LNCAP (cell line): ENCODE data around the gene HOXC6.

Experiments
- TF ChIP-seq, protein P1 (sequence below): fragments of 450-650 bp; IDR thresholded peaks from 2 replicates; pipeline ENCODE4 v1.5.1; 2017; ENCODE audit warnings: mild to moderate bottlenecking

The HOXC6 gene

GRCh38 chr12:54030889-54031471 is 2.7 kb downstream of the HOXC6 start:
- TF ChIP-seq, protein P1, sequence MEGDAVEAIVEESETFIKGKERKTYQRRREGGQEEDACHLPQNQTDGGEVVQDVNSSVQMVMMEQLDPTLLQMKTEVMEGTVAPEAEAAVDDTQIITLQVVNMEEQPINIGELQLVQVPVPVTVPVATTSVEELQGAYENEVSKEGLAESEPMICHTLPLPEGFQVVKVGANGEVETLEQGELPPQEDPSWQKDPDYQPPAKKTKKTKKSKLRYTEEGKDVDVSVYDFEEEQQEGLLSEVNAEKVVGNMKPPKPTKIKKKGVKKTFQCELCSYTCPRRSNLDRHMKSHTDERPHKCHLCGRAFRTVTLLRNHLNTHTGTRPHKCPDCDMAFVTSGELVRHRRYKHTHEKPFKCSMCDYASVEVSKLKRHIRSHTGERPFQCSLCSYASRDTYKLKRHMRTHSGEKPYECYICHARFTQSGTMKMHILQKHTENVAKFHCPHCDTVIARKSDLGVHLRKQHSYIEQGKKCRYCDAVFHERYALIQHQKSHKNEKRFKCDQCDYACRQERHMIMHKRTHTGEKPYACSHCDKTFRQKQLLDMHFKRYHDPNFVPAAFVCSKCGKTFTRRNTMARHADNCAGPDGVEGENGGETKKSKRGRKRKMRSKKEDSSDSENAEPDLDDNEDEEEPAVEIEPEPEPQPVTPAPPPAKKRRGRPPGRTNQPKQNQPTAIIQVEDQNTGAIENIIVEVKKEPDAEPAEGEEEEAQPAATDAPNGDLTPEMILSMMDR = no peak

DNA sequence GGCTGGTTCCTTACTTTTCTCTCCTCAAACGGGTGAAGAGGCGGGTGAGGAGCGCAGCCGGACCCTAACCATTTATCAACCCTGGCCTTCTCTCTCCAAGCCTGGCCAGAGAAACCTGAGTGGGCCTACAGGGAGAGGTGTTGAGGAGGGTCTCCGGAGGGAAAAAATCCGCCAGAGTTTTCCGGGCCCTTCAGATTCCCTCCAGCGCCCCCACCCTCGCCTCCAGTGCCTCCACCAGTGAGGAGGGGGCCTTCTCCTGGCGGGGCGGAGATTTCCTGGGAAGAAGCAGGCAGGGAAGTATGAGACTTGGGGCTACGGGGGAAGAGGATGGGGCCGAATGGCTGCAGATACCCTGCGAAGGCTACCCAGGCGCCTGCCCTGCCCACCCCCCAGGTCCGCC is 3.2 kb downstream of the HOXC6 start:
- TF ChIP-seq, protein P1 = no peak

DNA sequence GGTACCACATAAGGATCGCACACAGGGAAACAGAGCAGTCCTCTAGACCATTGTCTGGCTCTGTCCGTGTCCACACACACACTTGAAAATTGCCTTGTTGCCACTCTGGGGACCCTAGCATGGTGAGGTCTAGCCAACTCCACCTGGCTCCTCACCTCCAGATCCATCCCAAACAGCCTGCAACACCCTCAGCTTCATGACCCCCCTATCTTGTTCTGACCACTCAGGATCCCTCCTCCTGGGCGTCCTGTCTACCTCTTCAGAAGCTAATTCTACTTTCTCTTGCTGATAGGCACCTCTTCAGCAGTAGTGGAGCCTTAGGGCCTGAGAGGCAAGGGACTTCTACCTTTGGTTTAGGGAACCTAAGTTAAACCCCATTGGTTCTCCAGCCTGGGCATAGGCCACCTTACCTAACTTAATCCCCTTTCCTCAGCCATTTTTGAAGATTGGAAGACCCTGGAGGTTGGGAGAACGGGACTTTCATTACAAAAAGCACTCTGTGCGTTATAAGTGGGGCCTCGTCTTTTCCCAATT is 3.9 kb downstream of the HOXC6 start:
- TF ChIP-seq, protein P1 = no peak

DNA sequence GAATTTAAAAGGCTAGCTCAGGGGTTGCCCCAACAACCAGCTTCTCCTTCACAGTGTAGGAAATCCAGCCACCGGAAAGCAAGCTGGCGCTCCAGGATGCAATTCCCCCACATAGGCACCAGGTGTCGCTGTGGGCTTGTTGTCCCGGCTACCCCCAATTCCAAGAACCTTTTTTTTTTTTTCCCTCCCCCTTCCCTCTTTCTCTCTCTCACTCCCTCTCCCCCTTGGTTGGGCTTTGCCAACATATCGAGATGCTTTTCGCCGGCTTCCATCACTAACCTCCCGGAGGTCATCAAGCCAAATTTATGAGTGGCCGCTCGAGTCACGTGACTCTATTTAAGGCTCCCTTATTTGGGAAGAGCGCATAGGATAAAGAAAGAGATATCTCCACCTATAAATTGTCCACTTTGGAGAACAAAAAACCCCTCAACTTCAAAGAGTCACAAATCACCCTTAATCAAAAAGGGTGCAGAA is 4.4 kb downstream of the HOXC6 start, which contains the start of gene HOXC5:
TSS of gene HOXC5 (plus strand) at position 424 of the 474 bp plus-strand sequence. CDS start 73 bp downstream, outside the sequence.
- TF ChIP-seq, protein P1 = peak; percentile 96

DNA sequence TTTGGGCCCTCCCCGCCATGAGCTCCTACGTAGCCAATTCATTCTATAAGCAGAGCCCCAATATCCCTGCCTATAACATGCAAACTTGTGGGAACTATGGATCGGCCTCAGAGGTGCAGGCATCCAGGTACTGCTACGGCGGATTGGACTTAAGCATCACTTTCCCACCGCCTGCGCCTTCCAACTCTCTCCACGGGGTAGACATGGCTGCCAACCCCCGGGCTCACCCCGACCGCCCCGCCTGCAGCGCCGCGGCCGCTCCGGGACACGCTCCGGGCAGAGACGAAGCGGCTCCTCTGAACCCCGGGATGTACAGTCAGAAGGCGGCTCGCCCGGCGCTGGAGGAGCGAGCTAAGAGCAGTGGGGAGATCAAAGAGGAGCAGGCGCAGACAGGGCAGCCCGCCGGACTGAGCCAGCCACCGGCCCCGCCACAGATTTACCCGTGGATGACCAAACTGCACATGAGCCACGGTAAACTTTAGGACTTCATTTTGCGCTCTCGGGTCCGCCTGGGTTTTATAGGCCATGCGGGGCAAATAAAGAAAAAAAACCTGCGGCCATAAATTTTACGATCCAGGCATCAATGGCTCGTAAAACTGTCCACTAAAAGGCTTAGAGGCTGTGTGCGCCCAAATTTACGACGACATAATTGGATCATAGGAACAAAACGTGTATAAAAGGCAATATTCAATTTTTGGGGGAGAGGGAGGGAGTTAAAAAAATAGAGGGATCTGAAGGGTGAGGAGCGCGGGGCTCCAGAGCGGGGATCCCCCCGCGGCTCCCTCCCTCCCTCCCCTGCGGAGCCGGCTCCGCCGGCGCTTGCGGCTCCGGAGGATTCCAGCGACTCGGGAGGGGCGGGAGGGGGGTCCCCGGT is 5.1 kb downstream of the HOXC6 start:
- TF ChIP-seq, protein P1 = no peak

DNA sequence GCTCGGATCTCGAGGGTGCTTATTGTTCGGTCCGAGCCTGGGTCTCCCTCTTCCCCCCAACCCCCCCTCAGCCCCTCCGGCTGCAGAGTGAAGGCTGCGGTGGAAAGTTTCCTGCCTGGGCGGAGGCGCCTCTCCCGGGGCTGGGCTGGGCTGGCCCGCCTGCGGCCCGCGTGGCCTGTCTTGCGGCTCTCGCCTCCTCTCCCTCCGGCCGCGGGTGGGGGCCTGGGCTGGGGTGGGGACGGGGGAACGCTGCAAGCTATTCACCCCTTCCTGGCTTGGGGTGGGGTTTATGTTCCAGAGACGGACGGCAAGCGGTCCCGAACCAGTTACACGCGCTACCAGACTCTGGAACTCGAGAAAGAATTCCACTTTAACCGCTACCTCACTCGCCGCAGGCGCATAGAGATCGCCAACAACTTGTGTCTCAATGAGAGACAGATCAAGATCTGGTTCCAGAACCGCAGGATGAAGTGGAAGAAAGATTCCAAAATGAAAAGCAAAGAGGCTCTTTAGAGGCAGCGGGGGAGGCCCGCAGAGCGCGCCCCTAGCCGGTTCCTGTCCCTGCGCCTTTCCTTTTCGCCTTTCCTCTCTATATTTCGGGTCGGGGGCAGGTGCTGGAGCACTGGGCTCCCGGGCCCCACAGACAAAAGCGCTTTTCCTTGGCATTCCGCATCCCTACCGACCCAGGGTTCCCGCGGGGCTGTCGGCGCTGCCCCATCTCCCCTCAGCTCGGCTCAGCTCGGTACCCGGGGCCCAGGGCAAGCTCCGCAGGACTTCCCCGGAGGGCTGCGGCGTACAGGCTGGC is 5.9 kb downstream of the HOXC6 start:
- TF ChIP-seq, protein P1 = no peak

- TF ChIP-seq, protein P1 = no peak
These were observed 6.6 kb downstream of the HOXC6 start for GRCh38 chr12:54034785-54035310.
